Common myeloid progenitor, CD34-positive (primary cell): Measurements from ENCODE around the gene SESN3.

Experiments
- CTCF ChIA-PET: fragments of 350-600 bp; sonication (Branson Sonifier 250); formaldehyde crosslinking; loops from one replicate; lab custom pipeline; 2021; ENCODE audit warnings: antibody characterized with exemption; lab: Charles Lee
- POLR2A ChIA-PET: fragments of 350-600 bp; sonication (Branson Sonifier 250); formaldehyde crosslinking; loops from one replicate; lab custom pipeline; 2021; ENCODE audit warnings: antibody characterized with exemption; lab: Charles Lee
- DNase-seq, 3 donors: peaks; one replicate each; pipeline versions ENCODE4 v3.0.0 to v3.0.0-alpha.2; 2013
- H3K27ac ChIP-seq, 2 experiments: 1 replicate in 1 of 2; 2 replicates in 1 of 2; pipeline ENCODE4 v1.7.0; 2013; ENCODE audit warnings: inconsistent platforms in 2 of 2, low read length in 2 of 2, mild to moderate bottlenecking in 2 of 2, low read depth in 1 of 2, moderate library complexity in 1 of 2; ENCODE audit not compliant: severe bottlenecking in 2 of 2, insufficient read depth in 1 of 2, poor library complexity in 1 of 2
- H3K27me3 ChIP-seq, 5 experiments: replicated peaks in 2 of 5; 1 replicate in 3 of 5; 2 replicates in 2 of 5; pipeline versions ENCODE4 v1.6.1 to v1.7.0; 2013; ENCODE audit warnings: low read length in 4 of 5, mild to moderate bottlenecking in 2 of 5, moderate library complexity in 2 of 5, inconsistent platforms in 1 of 5; ENCODE audit not compliant: insufficient read depth in 5 of 5, control insufficient read depth in 4 of 5
- H3K36me3 ChIP-seq, 4 experiments: 1 replicate in 2 of 4; 2 replicates in 2 of 4; pipeline versions ENCODE4 v1.6.1 to v1.7.0; 2013; ENCODE audit warnings: low read length in 3 of 4, control low read depth in 1 of 4, mild to moderate bottlenecking in 1 of 4; ENCODE audit not compliant: control insufficient read depth in 4 of 4, insufficient read depth in 4 of 4
- H3K4me1 ChIP-seq, 4 experiments: 1 replicate in 3 of 4; 2 replicates in 1 of 4; pipeline versions ENCODE4 v1.6.1 to v1.7.1; 2013; ENCODE audit warnings: low read length in 3 of 4, mild to moderate bottlenecking in 3 of 4, control low read depth in 1 of 4, inconsistent platforms in 1 of 4, moderate library complexity in 1 of 4; ENCODE audit not compliant: control insufficient read depth in 4 of 4, insufficient read depth in 4 of 4; ENCODE audit errors: control extremely low read depth in 1 of 4
- H3K4me3 ChIP-seq, 7 experiments: 1 replicate in 4 of 7; 2 replicates in 3 of 7; pipeline versions ENCODE4 v1.5.1 to v1.7.0; 2013; ENCODE audit warnings: mild to moderate bottlenecking in 7 of 7, low read length in 6 of 7, moderate library complexity in 6 of 7, inconsistent platforms in 2 of 7, low read depth in 2 of 7, control low read depth in 1 of 7; ENCODE audit not compliant: insufficient read depth in 4 of 7, control insufficient read depth in 1 of 7; ENCODE audit errors: extremely low read depth in 1 of 7
- H3K9me3 ChIP-seq, 5 experiments: 1 replicate in 4 of 5; 2 replicates in 1 of 5; pipeline versions ENCODE4 v1.6.1 to v1.7.1; 2013; ENCODE audit warnings: low read length in 4 of 5, mild to moderate bottlenecking in 2 of 5, inconsistent platforms in 1 of 5, low read depth in 1 of 5, moderate library complexity in 1 of 5; ENCODE audit not compliant: control insufficient read depth in 4 of 5, insufficient read depth in 2 of 5; ENCODE audit errors: control extremely low read depth in 1 of 5
- WGBS: methylation state at CpG from one replicate; pipeline ENCODE4 v1.1.5; 2013; ENCODE audit not compliant: insufficient coverage; 5-methylcytosine and 5-hydroxymethylcytosine counted together

Gene SESN3

DNA sequence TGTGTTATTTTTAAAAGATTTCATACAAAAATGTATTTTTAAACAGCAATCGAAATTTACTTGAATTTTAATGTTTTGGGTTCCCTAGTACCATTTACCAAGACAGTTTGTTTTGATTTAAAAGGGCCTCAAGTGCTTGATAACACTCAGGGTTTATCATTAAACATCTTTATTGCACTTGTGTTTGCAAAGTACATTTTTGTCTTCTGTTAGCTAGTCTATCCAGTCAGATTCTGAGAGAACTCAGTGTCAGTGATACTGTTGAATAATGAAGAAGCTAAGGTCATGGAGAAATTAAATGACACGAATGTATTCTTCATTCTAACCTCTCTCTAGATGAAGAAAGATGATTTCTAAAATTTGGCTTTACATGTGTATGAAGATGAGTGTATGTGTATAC, 12.7 kb upstream of the SESN3 start:
- WGBS: 100% methylated on average over 1 of the region's 2 CpGs
- CTCF ChIA-PET: interaction anchor here (1.0 to 2.0 kb wide), 2 partner anchors 12 to 22 kb away, joined by 3 to 7 read pairs; partner anchors contain the start of gene SESN3
- H3K27me3 ChIP-seq: no peaks in the 10 kb centered on the region
- peaks cover 0 to 6% (median 3%) of the 10 kb centered on the region in 4 experiments for H3K4me1 ChIP-seq
- no peak overlapping the region for H3K4me3 ChIP-seq
- DNase-seq: no peak
- H3K36me3 ChIP-seq: no peaks in the 10 kb centered on the region
- POLR2A ChIA-PET: no interaction called here
- H3K9me3 ChIP-seq: no peaks in the 10 kb centered on the region
- no peak overlapping the region for H3K27ac ChIP-seq

DNA sequence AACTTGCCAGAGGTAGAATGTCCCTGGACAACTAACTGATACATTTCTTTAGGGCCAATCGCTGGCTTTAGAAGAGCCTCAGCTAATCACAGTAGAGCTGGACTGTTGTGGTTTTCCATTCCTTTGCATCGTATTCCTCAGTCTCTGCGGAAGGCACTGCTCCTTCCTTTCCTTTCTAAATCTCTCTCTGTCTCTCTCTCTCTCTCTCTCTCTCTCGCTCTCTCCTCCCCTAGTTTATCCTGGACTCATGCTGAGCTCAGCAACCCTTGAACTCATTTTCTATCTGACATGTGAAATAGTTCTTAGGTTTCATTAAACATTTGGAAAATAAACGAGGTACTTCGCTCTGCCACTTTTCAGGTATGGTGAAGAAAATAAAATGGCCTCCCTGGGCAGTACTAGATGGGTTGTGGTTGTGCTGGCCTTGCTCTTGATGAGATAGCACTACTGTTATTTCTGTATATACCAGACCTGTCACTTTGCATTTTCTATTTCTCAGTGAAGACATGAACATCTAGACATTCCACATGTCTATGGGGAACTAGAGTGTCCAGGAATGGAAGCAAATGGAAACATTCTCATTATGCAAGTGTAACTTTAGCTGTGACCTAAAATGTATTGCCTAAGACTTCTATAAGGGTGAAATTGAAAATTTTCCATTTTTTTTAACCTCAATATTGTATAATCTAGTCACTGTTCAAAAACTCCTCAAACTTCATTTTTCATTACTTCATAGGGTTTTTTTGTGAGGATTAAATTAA, 12.0 kb upstream of the SESN3 start:
- Histone ChIP-seq H3K4me3 (no peak overlapping the region), H3K36me3 (no peaks in the 10 kb centered on the region), H3K4me1 (peaks cover 0 to 6% (median 3%) of the 10 kb centered on the region in 4 experiments), H3K9me3 (no peaks in the 10 kb centered on the region), H3K27ac (no peak overlapping the region), H3K27me3 (no peaks in the 10 kb centered on the region)
- 97% methylated on average over 5 of the region's 6 CpGs for WGBS
- DNase-seq: no peak
- CTCF ChIA-PET: interaction anchor here (1.0 to 2.2 kb wide), 3 partner anchors 8 to 23 kb away, joined by 3 to 7 read pairs (median 4); partner anchors contain the start of gene SESN3
- POLR2A ChIA-PET: no interaction called here

DNA sequence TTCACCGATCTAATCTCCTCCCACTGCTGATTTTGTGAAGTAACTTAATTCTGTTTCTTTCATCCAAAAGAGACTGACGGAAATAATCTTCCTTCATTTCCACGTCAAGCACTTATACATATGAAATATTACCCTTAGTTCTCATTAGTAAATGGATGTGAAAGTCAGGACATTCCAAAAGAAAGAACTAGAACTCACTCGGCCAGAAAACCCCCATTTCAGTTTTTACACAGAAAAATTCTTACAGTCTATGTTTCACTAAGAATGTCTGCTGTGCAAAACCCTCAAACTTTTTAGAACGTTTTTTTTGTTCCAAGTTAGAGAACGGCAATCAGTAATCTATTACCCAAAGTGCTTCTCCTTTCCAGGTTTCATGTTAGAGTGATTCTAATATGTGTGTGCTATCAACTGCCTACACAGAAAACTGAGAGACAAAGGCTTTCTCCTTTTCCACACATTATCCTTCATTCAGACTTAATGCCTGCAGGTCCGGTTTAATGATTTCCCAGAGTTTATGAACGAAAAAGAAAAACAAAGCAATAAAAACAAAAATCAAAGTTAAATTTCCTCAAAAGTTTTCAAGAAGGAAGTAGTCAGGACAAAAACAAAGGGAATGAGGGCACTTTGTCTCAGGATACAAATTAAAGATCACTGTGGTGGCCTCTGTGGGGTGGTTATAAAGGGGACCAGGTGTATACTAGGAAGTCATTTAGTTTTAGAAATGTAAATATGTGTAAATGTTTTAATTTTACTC, 11.3 kb upstream of the SESN3 start:
- H3K36me3 ChIP-seq: no peaks in the 10 kb centered on the region
- ChIA-PET POLR2A (no interaction called here), CTCF (interaction anchor here (1.2 to 2.2 kb wide), 3 partner anchors 9 to 11 kb away, joined by 4 to 7 read pairs (median 4); partner anchors contain the start of gene SESN3)
- WGBS: no CpG with 5 or more reads among the region's 8 CpGs
- H3K9me3 ChIP-seq: no peaks in the 10 kb centered on the region
- H3K4me1 ChIP-seq: peaks cover 0 to 6% (median 3%) of the 10 kb centered on the region in 4 experiments
- H3K4me3 ChIP-seq: peak overlapping the region in 1 of 7 experiments; percentile 35
- DNase-seq: no peak
- no peaks in the 10 kb centered on the region for H3K27me3 ChIP-seq
- no peak overlapping the region for H3K27ac ChIP-seq

DNA sequence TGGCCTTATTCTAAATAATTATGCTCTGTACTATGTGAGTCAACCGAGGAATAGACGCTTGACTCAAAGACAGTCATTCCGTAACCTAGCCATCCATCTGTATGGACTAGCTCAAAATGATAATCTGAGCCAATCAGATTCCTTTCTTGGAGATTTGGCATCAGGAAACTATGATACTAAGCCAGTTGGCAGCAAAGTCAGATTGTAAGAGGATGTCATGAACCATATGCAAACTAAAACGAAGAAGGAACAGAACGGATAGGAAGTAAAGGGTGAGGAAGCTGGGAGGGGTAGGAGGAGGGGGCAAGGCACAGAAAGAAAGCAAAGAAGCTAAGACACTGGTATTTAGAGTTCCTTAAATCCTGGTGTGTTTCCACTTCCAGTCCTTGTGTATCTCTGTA, 10.7 kb upstream of the SESN3 start:
- Histone ChIP-seq H3K4me3 (peak overlapping the region in 1 of 7 experiments; percentile 35), H3K27me3 (no peaks in the 10 kb centered on the region), H3K36me3 (no peaks in the 10 kb centered on the region), H3K9me3 (no peaks in the 10 kb centered on the region), H3K27ac (no peak overlapping the region), H3K4me1 (peaks cover 0 to 6% (median 3%) of the 10 kb centered on the region in 4 experiments)
- CTCF ChIA-PET: interaction anchor here (1.2 to 2.2 kb wide), 2 partner anchors 9 to 12 kb away, joined by 4 read pairs; no protein-coding TSS in a partner anchor
- POLR2A ChIA-PET: no interaction called here
- WGBS: 64% methylated on average over 5 of the region's 5 CpGs
- DNase-seq: no peak

DNA sequence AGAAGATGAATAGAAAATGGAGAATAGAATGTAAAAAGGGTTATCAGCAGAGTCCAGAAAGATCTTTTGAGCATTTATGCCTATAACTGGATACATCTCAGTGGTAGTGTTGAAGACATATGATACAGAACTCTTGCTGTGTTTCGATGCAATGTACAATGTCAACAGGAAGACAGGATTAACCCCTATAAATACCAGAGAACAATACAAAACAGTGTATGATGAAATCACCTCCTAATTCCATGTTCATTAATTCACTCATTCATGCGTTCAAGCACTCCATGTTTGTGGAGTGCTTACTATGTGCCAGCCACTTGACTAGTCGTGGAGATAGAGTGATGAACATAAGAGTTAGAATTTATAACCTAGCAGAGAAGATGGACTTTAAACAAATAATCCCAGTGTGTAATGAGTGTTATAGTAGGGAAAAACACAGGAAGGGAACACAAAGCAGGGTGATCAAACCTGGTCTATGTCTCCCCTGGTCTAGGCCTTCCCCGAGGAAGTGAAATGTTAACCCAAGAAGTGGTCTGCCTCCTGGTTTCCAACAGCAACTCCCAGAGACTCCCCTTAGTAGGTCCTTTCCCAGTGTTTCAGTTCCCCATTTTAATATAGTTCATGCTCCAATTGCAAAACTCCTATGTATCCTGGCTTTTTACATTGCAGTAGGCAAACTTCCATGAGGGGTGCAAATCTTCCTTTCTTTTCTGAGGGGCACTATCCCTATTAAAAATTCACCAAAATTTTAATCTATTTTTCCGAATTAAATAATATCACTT, 9.1 kb upstream of the SESN3 start:
- H3K27me3 ChIP-seq: no peaks in the 10 kb centered on the region
- 89% methylated on average over 1 of the region's 5 CpGs for WGBS
- no peak overlapping the region for H3K27ac ChIP-seq
- H3K36me3 ChIP-seq: no peaks in the 10 kb centered on the region
- peaks cover 0 to 6% (median 3%) of the 10 kb centered on the region in 4 experiments for H3K4me1 ChIP-seq
- DNase-seq: no peak
- ChIA-PET POLR2A (no interaction called here), CTCF (no interaction called here)
- no peaks in the 10 kb centered on the region for H3K9me3 ChIP-seq
- no peak overlapping the region for H3K4me3 ChIP-seq

DNA sequence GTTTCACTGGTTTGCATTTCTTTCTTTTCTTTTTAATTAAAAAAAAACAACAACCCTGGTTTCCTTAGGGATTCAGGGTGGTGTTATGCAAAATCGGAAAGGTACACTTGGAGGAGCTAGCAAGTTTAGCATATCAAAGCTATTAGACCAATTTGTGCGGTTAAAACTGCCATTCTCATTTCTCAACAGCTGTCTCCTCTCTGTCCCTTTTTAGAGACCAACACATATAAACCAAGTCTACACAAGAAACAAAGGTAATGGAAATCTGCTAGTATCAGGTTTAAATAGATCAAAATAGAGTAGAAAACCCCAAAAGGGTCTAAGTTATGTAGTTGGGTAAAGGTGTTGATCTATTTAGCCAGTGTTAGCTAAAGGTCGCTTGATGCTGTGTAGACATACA, 1.7 kb upstream of the SESN3 start:
- Histone ChIP-seq H3K27ac (peak overlapping the region; percentile 56 to 84), H3K9me3 (no peaks in the 10 kb centered on the region), H3K36me3 (no peaks in the 10 kb centered on the region), H3K27me3 (no peaks in the 10 kb centered on the region), H3K4me1 (peaks cover 13 to 38% (median 31%) of the 10 kb centered on the region in 4 experiments), H3K4me3 (peak overlapping the region in 6 of 7 experiments; percentile 74 to 91 (median 82))
- CTCF ChIA-PET: interaction anchor here (1.0 to 2.0 kb wide), 9 partner anchors 12 to 139 kb away, joined by 3 to 8 read pairs (median 5); no protein-coding TSS in a partner anchor
- 82% methylated on average over 1 of the region's 3 CpGs for WGBS
- POLR2A ChIA-PET: interaction anchor here (0.7 kb wide), 1 partner anchor 22 kb away, joined by 3 read pairs; no protein-coding TSS in a partner anchor
- DNase-seq: peak in 1 of 3 donors; percentile 50
